D721Med (cell line): Measurements from ENCODE around the gene GABRE.

Source experiments
- DNase-seq: peaks from one replicate; pipeline ENCODE4 v3.0.0; 2011; ENCODE audit warnings: low spot score; ENCODE audit not compliant: insufficient read length
- FAIRE-seq: peaks from 2 replicates; lab custom pipeline; 2011; peaks lifted over from hg19 to GRCh38; lab: Jason Lieb, UNC
- TF ChIP-seq, protein P1 (sequence below): IDR thresholded peaks from 2 replicates; pipeline ENCODE4 v1.5.1; 2012; ENCODE audit warnings: mild to moderate bottlenecking, control low read depth; ENCODE audit not compliant: insufficient read depth; ENCODE audit errors: missing control alignments

GABRE gene

DNA sequence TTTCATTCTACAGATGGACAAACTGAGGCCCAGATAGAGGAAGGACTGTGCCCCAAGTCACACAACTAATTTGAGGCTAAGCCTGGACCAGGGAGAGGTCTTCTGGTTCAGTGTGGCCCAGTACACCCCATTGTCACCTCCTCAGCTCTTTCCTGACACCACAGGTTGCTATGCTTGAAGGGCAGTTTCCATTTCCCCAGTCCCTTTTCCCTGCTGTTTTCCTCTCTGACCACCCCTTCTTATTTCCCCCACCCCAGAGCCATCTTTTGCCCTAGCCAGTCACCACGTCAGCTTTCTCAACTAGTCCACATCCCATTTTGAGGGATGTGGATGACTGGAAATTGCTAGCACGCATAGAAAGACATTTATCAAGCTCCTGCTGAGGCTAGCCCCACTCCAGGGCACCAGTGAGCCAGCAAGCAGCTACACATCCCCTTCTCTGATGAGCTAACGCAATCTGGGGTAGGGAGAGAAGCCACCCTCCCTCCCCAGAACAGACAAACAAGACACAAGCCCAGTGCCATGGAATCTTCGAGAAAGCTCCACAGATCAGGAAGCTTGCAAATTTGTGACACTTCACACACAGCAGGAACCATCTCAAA, 1.3 kb downstream of the GABRE start:
- DNase-seq (no peak), FAIRE-seq (no peak)
- TF ChIP-seq, protein P1, sequence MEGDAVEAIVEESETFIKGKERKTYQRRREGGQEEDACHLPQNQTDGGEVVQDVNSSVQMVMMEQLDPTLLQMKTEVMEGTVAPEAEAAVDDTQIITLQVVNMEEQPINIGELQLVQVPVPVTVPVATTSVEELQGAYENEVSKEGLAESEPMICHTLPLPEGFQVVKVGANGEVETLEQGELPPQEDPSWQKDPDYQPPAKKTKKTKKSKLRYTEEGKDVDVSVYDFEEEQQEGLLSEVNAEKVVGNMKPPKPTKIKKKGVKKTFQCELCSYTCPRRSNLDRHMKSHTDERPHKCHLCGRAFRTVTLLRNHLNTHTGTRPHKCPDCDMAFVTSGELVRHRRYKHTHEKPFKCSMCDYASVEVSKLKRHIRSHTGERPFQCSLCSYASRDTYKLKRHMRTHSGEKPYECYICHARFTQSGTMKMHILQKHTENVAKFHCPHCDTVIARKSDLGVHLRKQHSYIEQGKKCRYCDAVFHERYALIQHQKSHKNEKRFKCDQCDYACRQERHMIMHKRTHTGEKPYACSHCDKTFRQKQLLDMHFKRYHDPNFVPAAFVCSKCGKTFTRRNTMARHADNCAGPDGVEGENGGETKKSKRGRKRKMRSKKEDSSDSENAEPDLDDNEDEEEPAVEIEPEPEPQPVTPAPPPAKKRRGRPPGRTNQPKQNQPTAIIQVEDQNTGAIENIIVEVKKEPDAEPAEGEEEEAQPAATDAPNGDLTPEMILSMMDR, result no peak

DNA sequence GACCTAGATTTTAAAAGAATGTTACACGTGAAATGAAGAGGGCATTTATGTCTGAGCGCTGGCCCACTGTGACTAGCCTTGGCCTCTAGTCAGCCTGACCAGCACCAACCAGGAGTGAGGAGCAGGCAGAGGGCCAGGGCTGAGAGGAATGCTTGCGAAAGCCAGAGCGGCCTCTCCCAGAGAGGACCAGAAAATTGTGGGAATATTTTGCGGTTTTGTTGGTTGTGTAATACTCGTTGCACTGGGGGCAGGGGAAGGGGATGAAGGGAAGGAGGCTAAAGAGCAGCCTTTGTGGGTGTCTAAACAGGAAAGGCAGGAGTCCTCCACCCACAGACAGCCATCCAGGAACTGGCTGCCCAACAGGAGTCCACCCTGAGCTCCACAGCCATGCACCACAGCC, 3.8 kb downstream of the GABRE start:
- DNase-seq (no peak), FAIRE-seq (no peak)
- TF ChIP-seq, protein P1, result no peak

DNA sequence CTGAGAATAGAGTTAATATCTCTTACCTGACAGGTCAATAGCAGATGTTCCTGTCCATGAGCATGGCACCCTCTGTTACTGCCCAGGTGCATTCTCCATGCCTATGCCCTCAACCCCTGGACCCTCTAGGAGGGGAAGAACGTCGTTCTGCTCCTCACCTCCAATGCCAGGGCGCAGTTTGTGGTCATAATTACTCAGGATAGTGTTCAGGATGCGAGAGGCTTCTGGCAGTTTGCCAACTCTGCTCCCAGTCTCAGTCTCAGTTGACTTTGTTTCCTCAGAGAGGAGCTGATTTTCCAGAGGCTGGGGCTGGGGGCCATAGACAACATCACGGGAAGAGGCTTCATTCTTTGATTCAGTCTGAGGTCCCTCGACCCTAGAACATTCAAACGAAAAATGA, 4.4 kb downstream of the GABRE start:
- TF ChIP-seq, protein P1, result no peak
- DNase-seq, result no peak
- no peak for FAIRE-seq

DNA sequence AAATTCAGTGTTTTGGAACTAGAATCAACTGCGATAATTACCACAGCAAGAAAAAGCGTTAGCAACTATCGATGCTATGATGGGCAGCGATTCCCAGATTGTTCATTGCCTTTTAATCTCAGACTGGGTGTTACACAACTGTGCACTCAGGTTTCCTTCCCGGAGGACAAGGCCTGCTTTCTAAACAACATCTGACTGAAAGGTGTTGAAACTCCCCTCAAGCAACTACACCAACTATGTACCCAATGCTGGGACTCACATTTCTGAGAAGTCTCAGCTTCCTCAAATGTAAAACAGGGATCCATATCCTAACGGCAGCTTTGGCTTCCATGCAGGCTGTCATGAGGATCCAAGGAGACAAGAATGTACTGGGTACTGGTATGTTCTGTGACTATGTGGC, 8.2 kb downstream of the GABRE start:
- TF ChIP-seq, protein P1, result no peak
- FAIRE-seq, result no peak
- no peak for DNase-seq

DNA sequence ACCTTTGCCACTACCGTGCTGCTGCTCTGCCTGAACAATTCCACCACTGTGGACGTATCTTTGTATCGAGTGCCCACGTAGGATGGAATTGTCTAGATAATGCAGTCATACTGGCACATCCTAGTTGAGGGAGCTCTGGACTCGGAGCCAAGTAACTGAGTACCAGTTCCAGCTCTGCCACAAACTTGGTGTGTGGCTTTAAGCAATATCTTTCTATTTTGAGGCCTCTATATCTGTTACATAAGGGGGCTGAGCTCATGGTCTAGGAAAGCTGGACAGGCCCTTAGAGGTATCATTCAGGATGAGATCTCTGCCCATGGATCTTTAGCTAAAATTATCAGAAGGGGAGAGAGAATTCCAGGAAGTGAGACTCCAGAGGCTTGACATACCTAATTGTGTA, 12.4 kb downstream of the GABRE start:
- DNase-seq (no peak), FAIRE-seq (no peak)
- TF ChIP-seq, protein P1, result no peak

DNA sequence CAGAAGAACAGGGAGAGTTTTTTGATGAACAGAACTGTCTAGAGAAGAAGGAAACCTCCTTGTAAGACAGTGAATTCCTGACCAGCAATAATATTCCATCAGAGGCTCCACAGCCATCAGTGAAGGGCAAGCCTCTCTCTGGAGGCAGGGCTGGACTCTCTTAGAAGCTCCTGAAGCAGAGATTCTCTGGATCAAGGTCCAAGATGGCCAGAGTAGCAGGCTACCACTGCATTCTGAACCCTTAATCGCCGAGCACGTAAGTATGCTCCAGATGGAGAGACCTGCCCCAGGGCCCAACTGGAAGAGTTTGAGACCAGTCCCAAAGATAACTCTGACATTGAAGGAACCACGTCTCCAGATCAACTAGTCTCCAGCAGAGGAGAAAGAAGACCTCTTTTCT, 16.4 kb downstream of the GABRE start:
- TF ChIP-seq, protein P1, result no peak
- DNase-seq, result no peak
- no peak for FAIRE-seq

DNA sequence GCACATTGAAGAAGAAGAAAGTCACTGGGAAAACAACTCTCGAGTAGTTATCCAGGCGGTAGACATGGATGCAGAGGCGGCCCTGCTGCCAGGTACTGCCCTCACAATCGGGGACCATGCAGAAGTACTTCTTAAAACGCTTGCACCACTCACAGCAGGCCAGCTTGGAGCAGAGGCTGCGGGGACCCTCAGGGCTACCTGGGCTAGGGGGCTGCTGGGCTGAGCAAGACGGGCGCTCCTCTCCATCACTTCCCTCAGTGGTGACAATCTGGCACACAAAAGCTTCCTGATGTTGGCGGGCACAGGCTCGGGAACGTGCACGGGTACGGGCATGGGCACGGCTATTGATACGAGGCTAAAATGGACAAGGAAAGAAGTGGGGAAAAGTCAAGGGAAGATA, 19.7 kb downstream of the GABRE start:
- no peak for DNase-seq
- FAIRE-seq, result no peak
- TF ChIP-seq, protein P1, result no peak
